Panc1 (cell line): ENCODE results near the gene ZSCAN5C. TPM values are rescaled to one million over a fixed set of nuclear protein-coding genes. Genes with fewer than 3 reads are reported as not detected.
A peak's percentile ranks its signal among the peaks of the same experiment; 100 is the strongest.

Experiments
- ATAC-seq: fragments of 200-7000 bp; cut with Tn5 transposase; 2 replicates; pipeline ENCODE4 v1.9.1; 2020; ENCODE audit warnings: mild to moderate bottlenecking, moderate library complexity
- Bru-seq: library from RNA; stranded (reverse); fragments of 400-500 nt; gene quantifications from one replicate; lab custom pipeline; 2021; lab: Mats Ljungman, UMichigan
- BruChase-seq, 2 experiments: library from RNA; stranded (reverse); fragments of 400-500 nt; gene quantifications; one replicate each; lab custom pipeline; 2021; lab: Mats Ljungman, UMichigan
- BruUV-seq: library from RNA; stranded (reverse); fragments of 400-500 nt; replicated peaks from 2 replicates; lab custom pipeline; 2021; lab: Mats Ljungman, UMichigan
- CTCF ChIA-PET: fragments of 300-600 bp; sonication (Branson Sonifier 250); formaldehyde crosslinking; loops from one replicate; lab custom pipeline; 2022; ENCODE audit warnings: antibody characterized with exemption; lab: Charles Lee
- POLR2A ChIA-PET: fragments of 300-600 bp; sonication (Branson Sonifier 250); formaldehyde crosslinking; loops from one replicate; lab custom pipeline; 2022; ENCODE audit warnings: antibody characterized with exemption; lab: Charles Lee
- DNase-seq: peaks from one replicate; pipeline ENCODE4 v3.0.0-alpha.2; 2010; ENCODE audit warnings: low read depth, low spot score
- H3K27ac ChIP-seq: 2 replicates; pipeline ENCODE4 v1.5.1; 2011; ENCODE audit warnings: mild to moderate bottlenecking, low read length, inconsistent platforms
- H3K27me3 ChIP-seq: fragments of 200-500 bp; sonication (Bioruptor generic); 2 replicates; pipeline ENCODE4 v1.6.0; 2014; ENCODE audit warnings: low read length, inconsistent platforms; ENCODE audit not compliant: control insufficient read depth, insufficient read depth
- H3K36me3 ChIP-seq: fragments of 200-500 bp; sonication (Bioruptor generic); 2 replicates; pipeline ENCODE4 v1.5.1; 2014; ENCODE audit warnings: inconsistent platforms, mild to moderate bottlenecking, low read length, moderate library complexity; ENCODE audit not compliant: control insufficient read depth, insufficient read depth
- H3K4me1 ChIP-seq: 2 replicates; pipeline ENCODE4 v1.5.1; 2011; ENCODE audit warnings: inconsistent platforms, mild to moderate bottlenecking, low read length, moderate library complexity; ENCODE audit not compliant: control insufficient read depth, insufficient read depth
- H3K4me3 ChIP-seq, 2 experiments: 2 replicates each; pipeline ENCODE4 v1.5.1; 2011 to 2012; ENCODE audit warnings: low read depth in 2 of 2, low read length in 2 of 2, mild to moderate bottlenecking in 2 of 2, inconsistent platforms in 1 of 2, moderate library complexity in 1 of 2
- H3K9me3 ChIP-seq: fragments of 200-500 bp; sonication (Bioruptor generic); 2 replicates; pipeline ENCODE4 v1.5.1; 2014; ENCODE audit warnings: low read depth, mild to moderate bottlenecking, inconsistent platforms, low read length, moderate library complexity; ENCODE audit not compliant: control insufficient read depth, insufficient read depth
- CTCF ChIP-seq: fragments of 450-650 bp; IDR thresholded peaks from 2 replicates; pipeline ENCODE4 v1.5.1; 2017; ENCODE audit warnings: mild to moderate bottlenecking
- POLR2AphosphoS5 ChIP-seq: IDR thresholded peaks from 2 replicates; pipeline ENCODE4 v1.6.1; 2012; ENCODE audit warnings: mild to moderate bottlenecking, low read depth, low read length, moderate library complexity
- REST ChIP-seq, 2 experiments: IDR thresholded peaks; 2 replicates each; pipeline ENCODE4 v1.6.1; 2011 to 2012; ENCODE audit warnings: low read depth in 2 of 2, control low read depth in 1 of 2, low read length in 1 of 2, mild to moderate bottlenecking in 1 of 2, moderate library complexity in 1 of 2; ENCODE audit not compliant: insufficient read depth in 1 of 2
- SIN3A ChIP-seq: IDR thresholded peaks from 2 replicates; pipeline ENCODE4 v1.6.1; 2012; ENCODE audit warnings: low read depth, mild to moderate bottlenecking, low read length, moderate library complexity, borderline replicate concordance; ENCODE audit not compliant: insufficient read depth
- TCF7L2 ChIP-seq: IDR thresholded peaks from 2 replicates; pipeline ENCODE4 v1.6.1; 2011; ENCODE audit warnings: mild to moderate bottlenecking, low read depth, low read length, inconsistent platforms
- in situ Hi-C: cut with HindIII; loops from 2 replicates; pipeline ENCODE4 v1.10.0; 2016; ENCODE audit warnings: low sequenced_read_pairs, low pct_unique_long_range_greater_than_20kb
- intact Hi-C: fragments of 100-400 bp; cut with micrococcal nuclease; formaldehyde crosslinking; loops from one replicate; pipeline ENCODE4 v1.10.0; 2022; ENCODE audit not compliant: unreplicated experiment
- long read RNA-seq: library from polyadenylated mRNA; unstranded; transcript quantifications from one replicate; pipeline ENCODE4 v2.0.0, GENCODE V29; 2021; ENCODE audit not compliant: unreplicated experiment
- polyA plus RNA-seq: library from polyadenylated mRNA; unstranded; fragments of >200 nt; gene quantifications from one replicate; pipeline ENCODE4 v1.2.1, GENCODE V29; 2012; ENCODE audit warnings: missing spikeins; ENCODE audit not compliant: insufficient read length
- total RNA-seq: library from RNA; stranded (reverse); gene quantifications from one replicate; pipeline ENCODE4 v1.2.1, GENCODE V29; 2021; ENCODE audit not compliant: unreplicated experiment

ZSCAN5C gene
- not detected for total RNA-seq
- not detected for polyA plus RNA-seq
- Bru-seq, nascent RNA = not detected
- not detected for BruChase-seq, experiment 1, labeled RNA remaining after a 2-hour chase
- percentile 10 among the genes with signal in this experiment for BruChase-seq, experiment 2, labeled RNA remaining after a 6-hour chase
- long read RNA-seq = 0 reads

- CTCF ChIA-PET = no interaction called here
- POLR2A ChIA-PET = no interaction called here
- intact Hi-C loops = no loop called here
- Histone ChIP-seq H3K4me1 (no peaks in the 10 kb centered on the region), H3K36me3 (no peaks in the 10 kb centered on the region), H3K4me3 (no peak within 1 kb of the TSS), H3K27me3 (peaks cover 8% of the 10 kb centered on the region), H3K9me3 (no peaks in the 10 kb centered on the region), H3K27ac (no peak within 1 kb of the TSS)
- BruUV-seq = no TSS peak
- no peak for ATAC-seq
- DNase-seq = no peak
- in situ Hi-C loops = no loop called here
- TF ChIP-seq SIN3A (no peak), TCF7L2 (no peak), REST (IDR thresholded peaks at IDR 0.05; ENCODE audit: insufficient read depth in 1 of 2, low read depth in 2 of 2, low read length in 1 of 2) (no peak), POLR2AphosphoS5 (no peak), CTCF (no peak)
These were observed at the start of gene ZSCAN5C for GRCh38 chr19:56201973-56202372. TSS of gene ZSCAN5C (plus strand) at chr19:56202273. CDS start at chr19:56205914, 3,641 bp downstream.

- TF ChIP-seq POLR2AphosphoS5 = no peak
- H3K27me3 ChIP-seq = no peaks in the 10 kb centered on the region
- H3K4me1 ChIP-seq = no peaks in the 10 kb centered on the region
- no peaks in the 10 kb centered on the region for H3K9me3 ChIP-seq
- H3K36me3 ChIP-seq = peaks cover 11% of the 10 kb centered on the region
- BruUV-seq = no TSS peak
- no peak for ATAC-seq
- H3K27ac ChIP-seq = no peak overlapping the region
- ChIA-PET CTCF (no interaction called here), POLR2A (interaction anchor here (0.6 kb wide), 1 partner anchor 189 kb away, joined by 9 read pairs; no protein-coding TSS in a partner anchor)
- in situ Hi-C loops = no loop called here
- intact Hi-C loops = no loop called here
- no peak overlapping the region for H3K4me3 ChIP-seq
- no peak for DNase-seq
These were observed 49.4 kb upstream of the ZSCAN5C start for GRCh38 chr19:56152644-56153043.

GRCh38 chr19:56153507-56153906, 48.6 kb upstream of the ZSCAN5C start:
- no peak for TF ChIP-seq CTCF
- no peak for TF ChIP-seq SIN3A
- TF ChIP-seq TCF7L2 = no peak
- no peak for TF ChIP-seq REST (IDR thresholded peaks at IDR 0.05; ENCODE audit: insufficient read depth in 1 of 2, low read depth in 2 of 2, low read length in 1 of 2)
- TF ChIP-seq POLR2AphosphoS5 = no peak
- Histone ChIP-seq H3K27me3 (no peaks in the 10 kb centered on the region), H3K4me3 (no peak overlapping the region), H3K9me3 (no peaks in the 10 kb centered on the region), H3K27ac (no peak overlapping the region), H3K4me1 (no peaks in the 10 kb centered on the region), H3K36me3 (peaks cover 11% of the 10 kb centered on the region)
- ATAC-seq (no peak), DNase-seq (no peak)
- POLR2A ChIA-PET = no interaction called here
- intact Hi-C loops = no loop called here
- CTCF ChIA-PET = no interaction called here
- in situ Hi-C loops = no loop called here
- no TSS peak for BruUV-seq
